GM21786 (cell line): ENCODE measurements around the gene NES.

ENCODE experiments used
- ATAC-seq: cut with Tn5 transposase; IDR thresholded peaks from one replicate; pipeline ENCODE4 v1.9.1; 2021; ENCODE audit not compliant: unreplicated experiment

Gene NES, protein sequence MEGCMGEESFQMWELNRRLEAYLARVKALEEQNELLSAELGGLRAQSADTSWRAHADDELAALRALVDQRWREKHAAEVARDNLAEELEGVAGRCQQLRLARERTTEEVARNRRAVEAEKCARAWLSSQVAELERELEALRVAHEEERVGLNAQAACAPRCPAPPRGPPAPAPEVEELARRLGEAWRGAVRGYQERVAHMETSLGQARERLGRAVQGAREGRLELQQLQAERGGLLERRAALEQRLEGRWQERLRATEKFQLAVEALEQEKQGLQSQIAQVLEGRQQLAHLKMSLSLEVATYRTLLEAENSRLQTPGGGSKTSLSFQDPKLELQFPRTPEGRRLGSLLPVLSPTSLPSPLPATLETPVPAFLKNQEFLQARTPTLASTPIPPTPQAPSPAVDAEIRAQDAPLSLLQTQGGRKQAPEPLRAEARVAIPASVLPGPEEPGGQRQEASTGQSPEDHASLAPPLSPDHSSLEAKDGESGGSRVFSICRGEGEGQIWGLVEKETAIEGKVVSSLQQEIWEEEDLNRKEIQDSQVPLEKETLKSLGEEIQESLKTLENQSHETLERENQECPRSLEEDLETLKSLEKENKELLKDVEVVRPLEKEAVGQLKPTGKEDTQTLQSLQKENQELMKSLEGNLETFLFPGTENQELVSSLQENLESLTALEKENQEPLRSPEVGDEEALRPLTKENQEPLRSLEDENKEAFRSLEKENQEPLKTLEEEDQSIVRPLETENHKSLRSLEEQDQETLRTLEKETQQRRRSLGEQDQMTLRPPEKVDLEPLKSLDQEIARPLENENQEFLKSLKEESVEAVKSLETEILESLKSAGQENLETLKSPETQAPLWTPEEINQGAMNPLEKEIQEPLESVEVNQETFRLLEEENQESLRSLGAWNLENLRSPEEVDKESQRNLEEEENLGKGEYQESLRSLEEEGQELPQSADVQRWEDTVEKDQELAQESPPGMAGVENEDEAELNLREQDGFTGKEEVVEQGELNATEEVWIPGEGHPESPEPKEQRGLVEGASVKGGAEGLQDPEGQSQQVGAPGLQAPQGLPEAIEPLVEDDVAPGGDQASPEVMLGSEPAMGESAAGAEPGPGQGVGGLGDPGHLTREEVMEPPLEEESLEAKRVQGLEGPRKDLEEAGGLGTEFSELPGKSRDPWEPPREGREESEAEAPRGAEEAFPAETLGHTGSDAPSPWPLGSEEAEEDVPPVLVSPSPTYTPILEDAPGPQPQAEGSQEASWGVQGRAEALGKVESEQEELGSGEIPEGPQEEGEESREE (N-terminal part only)

GRCh38 chr1:156676820-156677615 lies at the start of gene NES:
TSS of gene NES (minus strand) at chr1:156677407. CDS start at chr1:156677264, 143 bp downstream.
- ATAC-seq, result no peak

GRCh38 chr1:156726549-156727226 lies 49.5 kb upstream of the NES start:
- ATAC-seq, result no peak

DNA sequence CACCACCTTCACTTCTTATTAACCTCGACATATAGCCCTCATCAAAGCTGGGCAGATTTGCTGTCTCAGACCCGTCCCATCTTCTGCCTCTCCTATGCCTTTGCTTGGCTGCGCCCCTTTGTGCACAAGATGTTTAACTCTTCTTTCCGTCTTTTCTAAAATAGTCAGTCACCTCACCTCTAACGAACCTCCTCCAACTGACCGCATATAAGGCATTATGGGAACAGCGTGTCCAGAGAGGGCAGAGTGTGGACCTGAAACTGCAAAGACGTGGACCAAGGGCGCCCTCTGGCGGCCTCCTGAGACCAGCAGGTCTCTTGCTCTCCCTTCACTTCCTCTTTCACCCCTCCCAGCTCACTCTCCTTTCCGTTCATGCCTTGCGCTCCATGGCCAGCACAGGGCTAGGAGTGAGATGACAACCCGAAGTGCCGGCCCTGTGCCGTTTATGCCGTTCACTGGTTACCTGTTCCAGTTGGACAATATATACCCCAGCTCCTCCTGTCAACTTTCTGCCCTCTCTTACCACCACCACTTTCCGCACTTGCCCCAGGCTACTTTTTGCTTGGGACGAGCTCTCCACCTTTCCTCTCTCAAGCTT lies 48.6 kb upstream of the NES start:
- ATAC-seq, result peak; percentile 40

DNA sequence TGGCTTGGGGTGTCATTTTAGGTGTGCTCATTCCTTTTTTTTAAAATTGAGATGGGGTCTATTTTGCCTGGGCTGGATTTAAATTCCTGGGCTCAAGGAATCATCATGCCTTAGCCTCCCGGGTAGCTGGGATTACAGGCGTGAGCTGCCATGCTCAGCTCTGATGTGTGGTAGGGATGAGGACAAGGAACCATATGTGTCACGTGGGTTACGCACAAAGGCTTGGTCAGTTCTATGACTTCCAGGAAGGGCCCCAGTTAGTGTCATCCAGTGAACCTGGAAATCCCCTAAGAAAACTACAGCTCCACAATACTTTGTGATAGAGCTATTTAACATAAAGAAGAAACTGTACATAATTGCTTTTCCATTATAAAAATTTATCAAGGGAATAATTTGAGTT lies 44.3 kb upstream of the NES start:
- no peak for ATAC-seq

DNA sequence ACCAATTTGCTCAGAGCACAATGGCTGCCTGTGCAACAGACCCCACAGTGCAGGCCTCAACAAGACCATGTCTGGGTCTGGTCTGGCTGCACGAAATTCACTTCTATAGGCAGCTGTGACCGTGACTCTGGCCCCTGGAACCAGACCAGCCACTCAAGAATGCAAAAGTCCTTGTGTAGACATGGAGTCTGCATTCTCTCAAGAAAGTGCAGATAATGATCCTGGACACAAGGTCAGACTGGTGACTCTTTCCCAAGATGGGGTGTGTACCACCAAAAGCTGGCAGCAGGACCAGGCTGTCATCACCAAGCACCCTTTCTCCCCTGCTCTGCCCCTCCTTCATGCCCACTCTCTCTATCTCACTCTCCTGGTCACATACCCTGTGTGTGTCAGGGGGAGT lies 43.9 kb upstream of the NES start:
- ATAC-seq, result no peak

- ATAC-seq, result no peak
Observed at GRCh38 chr1:156717351-156717750, 40.1 kb upstream of the NES start.

- ATAC-seq, result no peak
Observed at GRCh38 chr1:156714830-156715229, 37.6 kb upstream of the NES start.

GRCh38 chr1:156712626-156713025 lies 35.4 kb upstream of the NES start:
- ATAC-seq, result no peak

GRCh38 chr1:156711011-156711817 lies 34.0 kb upstream of the NES start:
- ATAC-seq, result no peak

- ATAC-seq, result no peak
Observed at GRCh38 chr1:156709757-156710489, 32.7 kb upstream of the NES start.

- ATAC-seq, result no peak
Observed at GRCh38 chr1:156709031-156709430, 31.8 kb upstream of the NES start.

DNA sequence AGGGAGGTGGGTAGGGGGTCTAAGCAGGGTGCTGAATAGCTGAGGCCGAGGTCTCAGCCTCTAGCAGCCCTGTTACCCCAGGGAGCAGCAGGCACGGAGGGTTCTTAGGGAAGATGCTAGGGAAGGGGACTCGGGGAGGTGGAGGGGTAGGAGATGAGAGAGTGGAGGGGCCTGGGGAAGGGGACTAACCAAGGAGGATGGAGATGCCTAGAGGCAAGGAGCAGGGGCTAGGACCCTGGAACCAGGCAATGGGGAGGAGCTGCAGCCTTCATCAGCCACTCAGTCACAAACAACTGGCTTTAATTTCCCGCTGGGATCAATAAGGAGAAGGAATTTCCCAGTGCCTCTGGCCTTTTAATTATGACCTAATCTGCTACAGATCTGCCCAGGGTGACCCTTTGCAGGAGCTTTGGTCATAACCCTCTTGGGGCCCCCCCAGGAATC lies 31.0 kb upstream of the NES start:
- no peak for ATAC-seq

DNA sequence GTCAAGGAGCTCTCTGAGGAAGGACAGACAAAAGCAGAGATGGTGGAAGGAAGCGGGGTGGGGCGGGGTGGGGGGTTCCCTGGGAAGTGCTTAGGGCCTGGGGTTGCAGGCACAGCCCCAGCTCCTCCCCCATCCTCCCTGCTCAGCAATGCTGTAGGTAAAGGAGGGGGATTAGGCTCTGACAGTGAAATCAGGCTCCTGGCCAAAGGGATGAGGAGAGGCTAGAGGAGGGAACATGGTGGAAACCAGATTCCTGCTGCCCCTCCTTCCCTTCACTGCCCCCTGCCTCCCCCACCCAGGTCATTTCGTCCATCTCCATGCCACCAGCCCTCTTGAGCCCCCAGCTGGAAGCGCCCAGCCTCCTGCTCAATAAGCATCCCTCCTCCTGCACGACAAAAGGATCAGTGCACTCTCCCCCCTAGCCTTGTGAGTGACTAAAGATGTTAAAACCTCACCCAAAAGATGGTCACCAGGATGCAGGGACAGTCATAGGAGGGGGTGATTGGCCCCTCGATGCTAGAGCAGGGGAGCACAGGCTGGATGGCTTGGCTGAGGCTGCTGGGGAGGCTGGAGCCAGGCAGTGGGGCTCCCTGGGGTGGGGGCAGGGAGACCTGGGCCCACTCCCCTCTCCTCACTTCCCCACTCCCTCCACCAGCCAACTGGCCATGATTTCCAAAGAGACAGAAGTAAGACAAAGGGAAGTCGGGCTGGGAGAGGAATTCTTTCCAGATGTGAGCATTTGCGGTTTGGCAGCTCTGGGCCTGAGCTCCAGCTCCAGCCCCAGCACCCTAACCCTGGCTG lies 30.4 kb upstream of the NES start:
- no peak for ATAC-seq

DNA sequence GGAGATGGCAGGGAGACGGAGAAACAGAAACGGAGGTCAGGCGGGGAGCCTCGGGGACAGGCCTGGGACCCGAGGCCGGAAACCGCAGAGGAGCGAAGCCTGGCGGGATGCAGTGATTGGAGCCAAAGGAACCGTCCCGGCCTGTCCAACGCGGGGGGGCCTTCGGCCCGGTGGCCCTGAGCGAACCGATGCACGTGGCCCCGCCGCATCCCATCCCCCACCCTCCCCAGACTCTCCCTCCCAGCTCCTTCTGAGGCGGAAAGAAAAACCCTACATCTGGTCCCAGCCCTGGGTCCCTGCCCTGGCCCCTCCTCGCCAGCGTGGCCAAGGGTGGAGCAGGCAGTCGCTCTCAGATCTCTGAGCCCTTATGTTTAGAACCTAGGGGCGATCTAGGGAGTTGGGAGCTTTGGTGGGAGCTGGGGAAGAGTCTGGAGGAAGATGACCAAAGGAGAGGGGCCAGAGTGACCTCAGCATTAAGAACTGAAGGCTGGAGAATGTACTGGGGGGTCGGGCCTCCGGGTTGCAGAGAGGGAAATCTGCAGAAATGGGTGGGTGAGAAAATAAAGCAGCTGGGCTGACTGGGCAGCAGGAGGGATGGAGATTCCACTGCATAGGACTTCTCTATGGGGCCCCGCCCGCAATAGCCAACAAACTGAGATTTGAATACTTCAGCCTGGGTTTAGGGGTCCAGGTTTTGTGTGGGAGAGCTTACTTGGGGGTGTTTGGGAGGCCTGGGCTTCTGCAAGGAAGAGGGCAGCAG lies 29.6 kb upstream of the NES start:
- ATAC-seq, result no peak

GRCh38 chr1:156705918-156706656 lies 28.9 kb upstream of the NES start:
- no peak for ATAC-seq
